NCI-H128 (cell line): ENCODE results near the gene RBM22.
"Not testable (repeated sequence)": the region's sequence is repeated elsewhere in the genome, so short reads cannot be mapped to it uniquely, and the experiment has no call there.

Experiments
- DNase-seq: peaks from one replicate; lab custom pipeline; 2025; ENCODE audit not compliant: unreplicated experiment; lab: John Stamatoyannopoulos, UW

Gene RBM22

DNA sequence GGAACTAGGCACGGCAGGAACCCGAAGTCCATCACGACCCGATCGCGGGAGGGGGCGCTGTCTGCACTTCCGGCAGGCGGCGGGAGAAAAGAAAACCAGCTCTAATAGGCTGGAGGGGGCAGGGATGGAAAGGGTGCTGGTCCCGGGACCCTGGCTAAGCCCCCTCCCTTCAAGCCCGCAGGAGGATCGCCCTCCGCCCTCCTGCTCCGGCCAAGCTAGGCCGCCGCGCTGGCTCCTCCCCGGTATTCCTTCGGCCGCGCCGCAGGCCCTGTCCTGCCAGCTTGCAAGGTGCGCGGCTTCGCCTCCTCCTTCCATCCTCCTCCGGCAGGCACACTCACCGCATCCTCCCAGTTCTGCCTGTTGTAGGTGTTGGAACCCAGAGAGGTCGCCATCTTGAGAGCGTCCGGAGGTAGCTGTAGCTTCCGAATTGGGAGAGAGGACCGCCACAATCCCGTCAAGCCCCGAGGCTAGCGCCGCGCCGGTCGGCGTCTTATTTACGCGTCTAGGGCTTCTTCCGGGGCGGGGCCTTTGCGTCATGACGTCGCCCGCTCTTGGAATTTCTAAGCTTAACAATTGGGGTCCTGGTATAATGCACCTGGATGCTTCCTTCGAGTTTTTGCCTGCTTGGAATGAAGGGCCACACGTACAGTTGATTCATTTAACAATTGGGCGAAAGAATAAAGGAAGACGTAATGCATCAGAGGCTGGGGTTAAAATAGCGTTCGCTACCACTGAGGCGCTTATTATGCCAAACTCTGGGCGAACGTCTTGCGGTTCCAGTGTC is at the start of gene RBM22:
TSS of gene RBM22 (minus strand) at position 469 of the 784 bp plus-strand sequence. CDS start at position 392, 77 bp downstream.
- DNase-seq: peak; percentile 82

DNA sequence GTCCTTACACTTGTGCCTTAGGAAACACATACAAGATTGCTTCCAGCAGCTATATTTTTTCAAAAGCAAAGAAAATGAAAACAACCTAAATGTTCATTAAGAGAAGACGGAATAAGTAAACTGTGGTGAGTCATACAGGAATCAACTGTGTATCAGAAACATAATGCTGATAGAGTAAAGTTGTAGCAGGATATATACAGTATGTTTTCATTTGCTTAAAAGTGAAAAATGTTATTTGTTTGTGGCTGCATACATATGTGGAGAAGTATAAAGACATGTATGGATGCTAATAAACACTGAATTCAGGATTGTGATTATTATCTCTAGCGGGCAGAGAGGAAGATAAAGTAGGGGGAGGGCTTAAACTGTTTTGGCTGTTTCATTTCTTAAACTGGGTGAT is 49.6 kb upstream of the RBM22 start:
- DNase-seq: no peak

DNA sequence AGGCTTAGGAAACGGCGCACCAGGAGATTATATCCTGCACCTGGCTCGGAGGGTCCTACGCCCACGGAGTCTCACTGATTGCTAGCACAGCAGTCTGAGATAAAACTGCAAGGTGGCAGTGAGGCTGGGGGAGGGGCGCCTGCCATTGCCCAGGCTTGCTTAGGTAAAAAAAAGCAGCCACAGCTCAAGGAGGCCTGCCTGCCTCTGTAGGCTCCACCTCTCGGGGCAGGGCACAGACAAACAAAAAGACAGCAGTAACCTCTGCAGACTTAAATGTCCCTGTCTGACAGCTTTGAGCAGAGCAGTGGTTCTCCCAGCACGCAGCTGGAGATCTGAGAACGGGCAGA is 42.3 kb upstream of the RBM22 start:
- DNase-seq: not testable (repeated sequence)

DNA sequence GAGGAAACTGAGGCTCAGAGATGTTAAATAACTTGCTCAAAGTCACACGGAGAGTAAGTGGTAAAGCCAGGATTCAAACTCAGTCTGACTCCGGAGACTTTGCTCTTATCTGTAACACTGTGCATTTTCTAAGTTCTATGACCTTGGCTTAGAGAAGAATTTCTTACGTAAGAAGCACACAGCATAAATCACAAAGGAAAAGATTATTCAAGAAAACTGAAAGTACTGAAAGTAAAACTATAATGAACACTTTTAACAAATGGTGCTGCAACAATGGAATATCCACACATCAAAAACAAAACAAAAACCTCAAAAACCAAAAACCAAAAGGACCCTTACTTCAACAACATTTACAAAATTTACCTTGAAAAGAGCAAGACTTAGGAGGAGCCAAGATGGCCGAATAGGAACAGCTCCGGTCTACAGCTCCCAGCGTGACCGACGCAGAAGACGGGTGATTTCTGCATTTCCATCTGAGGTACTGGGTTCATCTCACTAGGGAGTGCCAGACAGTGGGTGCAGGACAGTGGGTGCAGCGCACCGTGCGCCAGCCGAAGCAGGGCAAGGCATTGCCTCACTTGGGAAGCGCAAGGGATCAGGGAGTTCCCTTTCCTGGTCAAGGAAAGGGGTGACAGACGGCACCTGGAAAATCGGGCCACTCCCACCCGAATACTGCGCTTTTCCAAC is 41.7 kb upstream of the RBM22 start:
- DNase-seq: not testable (repeated sequence)

DNA sequence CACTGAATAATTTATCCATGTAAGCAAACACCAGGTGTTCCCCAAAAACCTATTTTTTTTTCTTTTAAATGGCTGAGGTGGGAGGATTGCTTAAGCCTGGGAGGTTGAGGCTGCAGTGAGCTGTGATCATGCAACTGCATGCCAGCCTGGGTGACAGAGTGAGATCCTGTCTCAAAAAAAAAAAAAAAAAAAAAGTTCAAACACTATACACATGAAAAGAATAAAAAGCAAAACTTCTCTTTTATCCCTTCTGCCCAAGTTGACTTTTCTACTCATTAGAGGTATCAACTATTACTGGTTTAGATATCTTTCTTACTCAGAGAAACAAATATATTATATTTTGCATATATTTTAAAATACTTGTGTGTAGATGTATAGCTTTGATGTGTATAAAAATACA is 40.1 kb upstream of the RBM22 start:
- no peak for DNase-seq

DNA sequence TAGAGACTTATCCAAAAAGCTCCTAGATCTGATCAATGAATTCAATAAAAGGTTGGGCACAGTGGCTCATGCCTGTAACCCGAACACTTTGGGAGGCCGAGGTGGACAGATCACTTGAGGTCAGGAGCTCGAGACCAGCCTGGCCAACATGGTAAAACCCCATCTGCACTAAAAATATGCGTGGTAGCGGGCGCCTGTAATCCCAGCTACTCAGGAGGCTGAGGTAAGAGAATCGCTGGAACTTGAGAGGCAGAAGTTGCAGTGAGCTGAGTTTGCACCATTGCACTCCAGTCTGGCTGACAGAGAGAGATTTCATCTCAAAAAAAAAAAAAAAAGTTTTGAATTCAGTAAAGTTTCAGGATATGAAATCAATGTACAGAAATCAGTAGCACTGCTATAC is 38.0 kb upstream of the RBM22 start:
- DNase-seq: no peak

DNA sequence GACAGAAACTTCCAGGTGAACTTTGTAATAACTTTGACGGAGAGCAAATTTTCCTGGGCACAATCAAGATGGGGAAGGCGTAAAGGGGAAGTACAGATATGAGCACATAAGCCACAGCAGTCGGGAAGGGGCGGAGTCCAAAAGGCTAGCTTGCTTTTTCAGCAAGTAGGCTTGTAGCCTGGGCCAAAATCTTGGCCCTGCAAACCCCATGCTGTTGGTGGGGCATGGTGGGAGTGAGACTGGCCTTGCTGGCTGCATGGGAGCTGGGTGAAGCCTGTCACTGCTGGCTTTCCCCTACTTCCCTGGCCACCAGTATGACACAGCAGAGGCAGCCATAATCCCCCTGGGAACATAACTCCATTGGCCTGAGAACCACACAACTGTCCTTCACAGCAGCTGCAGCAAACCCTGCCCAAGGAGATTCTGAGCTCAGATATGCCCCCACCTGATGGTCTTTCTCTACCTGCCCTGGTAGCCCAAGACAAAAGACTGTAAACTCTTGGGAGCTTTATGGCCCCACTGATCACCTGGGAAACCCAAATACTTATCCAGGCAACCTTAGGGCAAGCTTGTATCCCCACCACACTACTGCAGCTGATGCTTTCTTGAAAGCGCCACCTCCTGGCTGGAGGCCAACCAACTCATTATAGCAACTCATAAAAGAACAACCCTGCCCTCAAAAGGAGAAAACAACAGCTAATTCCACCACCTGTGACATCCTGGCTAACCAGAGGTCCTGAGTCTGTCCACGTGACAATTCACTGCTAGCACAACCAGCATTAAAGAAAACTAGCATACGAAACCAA is 33.9 kb upstream of the RBM22 start:
- no peak for DNase-seq

DNA sequence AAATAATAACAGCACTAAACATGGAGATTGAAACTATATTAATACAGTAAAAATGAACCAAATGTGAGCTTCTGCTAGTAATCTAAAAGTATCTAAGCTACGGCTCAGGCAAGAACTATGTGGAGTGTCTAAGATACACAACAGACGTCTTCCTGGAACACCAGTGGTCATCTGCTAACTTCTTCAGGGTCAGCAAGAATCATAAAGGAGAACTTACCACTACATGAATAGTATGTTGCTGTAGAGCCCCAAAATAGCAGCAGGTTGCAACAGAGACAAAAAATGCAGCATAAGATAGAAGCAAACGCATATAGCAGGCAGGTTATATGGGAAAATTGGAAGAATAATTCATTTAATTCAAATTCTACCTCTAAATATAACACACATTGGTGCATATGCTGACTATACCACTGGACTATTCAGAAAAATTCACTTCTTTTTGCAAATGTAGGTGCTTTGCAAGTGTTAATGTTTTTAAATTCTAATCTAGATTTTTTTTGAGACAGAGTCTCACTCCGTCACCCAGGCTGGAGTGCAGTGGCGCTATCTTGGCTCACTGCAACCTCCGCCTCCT is 30.9 kb upstream of the RBM22 start:
- DNase-seq: no peak

DNA sequence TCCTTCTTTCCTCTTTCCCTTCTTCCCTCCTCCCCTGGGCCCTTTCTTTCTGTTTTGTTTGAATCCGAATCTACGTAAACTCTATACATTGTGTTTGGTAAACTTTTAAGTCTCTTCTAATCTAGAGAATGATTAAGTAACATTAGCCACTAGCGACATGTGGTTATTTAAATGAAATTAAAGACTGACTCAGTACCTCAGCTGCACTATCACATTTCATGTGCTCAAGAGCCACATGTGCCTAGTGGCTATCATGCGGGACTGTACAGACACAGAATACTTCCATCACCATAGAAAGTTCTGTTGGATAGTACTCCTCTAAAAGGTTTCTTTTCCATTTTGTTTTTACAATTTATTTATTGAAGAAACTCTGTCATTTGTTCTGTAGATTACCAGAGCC is 29.0 kb upstream of the RBM22 start:
- DNase-seq: no peak

DNA sequence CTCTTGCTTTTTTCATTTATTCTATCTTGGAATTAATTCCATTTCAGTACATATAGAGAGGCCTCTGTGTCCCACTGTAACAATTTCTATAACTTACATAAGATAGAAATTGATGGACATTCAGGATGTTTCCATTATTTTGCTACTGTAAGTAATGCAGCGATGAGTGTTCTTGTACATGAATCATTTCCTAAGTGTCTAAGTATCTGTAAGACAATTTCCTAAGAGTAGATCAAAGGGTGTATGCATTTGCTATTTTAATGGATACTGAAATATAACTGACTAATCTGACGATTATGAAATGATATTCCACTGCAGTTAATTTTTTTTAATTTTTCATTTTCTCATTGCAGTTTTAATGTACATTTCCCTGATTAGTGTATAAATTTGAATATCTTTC is 23.0 kb upstream of the RBM22 start:
- DNase-seq: no peak

DNA sequence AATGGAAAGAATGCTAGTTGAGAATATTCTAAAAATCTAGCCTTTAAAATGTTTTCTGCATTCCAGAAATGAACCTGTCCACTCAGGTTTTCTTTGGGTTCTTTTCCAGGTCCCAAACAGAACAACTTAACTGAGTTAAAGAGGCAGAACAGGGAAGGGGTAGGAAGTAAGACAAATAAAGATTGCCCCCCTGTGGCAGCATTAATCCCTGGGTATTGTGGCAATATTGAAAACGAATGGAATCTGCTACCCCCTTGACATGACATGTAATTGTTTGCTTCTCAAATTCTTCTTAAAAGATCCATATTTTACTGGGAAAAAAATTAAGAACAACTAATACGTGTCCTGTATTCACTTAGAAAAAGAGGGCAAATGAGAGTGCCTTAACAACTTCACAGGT is 9.3 kb upstream of the RBM22 start:
- DNase-seq: no peak

DNA sequence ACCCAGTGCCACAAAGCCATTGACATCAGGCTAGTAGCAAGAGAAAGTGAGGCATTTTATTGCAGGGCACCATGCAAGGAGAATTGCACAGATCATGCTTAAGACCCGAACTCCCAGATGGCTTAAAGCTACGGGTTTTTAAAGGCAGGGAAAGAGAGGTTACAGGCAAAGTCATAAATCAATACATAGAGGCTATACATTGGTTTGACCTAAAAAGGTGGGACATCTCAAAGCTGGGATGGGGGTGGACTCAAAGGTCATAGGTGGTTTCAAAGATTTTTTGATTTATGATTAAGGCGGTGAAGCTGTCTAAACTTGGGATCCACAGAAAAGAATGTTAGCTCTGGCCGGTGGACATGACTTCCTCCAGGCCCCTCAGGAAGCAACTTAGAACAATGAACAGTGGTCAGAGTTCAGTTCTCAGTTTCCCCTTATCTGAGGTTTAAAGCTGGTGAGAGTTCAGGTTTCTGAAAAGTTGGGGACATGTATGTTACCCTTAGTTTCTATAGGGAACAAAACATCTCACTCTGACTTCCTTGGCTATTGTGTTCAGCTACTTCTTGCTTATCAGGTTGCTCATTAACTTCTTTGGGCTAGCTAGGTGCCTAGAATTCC is 6.0 kb upstream of the RBM22 start:
- DNase-seq: no peak

DNA sequence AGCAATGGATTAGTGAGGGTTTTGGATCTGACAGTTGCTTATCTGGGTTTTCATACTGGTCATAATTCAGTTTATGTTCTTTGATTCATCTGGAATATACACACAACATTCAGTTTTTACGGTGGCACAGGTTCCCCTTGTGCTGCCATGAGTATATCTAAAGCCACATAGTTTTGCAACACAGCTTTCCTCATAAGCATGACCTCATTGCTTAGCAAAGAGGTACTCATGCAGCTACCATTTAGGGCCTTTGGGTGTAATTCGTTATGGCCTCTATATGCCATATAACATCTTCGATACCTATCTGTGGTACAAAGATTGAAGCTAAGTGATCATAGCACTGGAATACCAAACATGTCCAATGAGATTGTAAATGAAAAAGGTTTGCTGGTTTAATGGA is 2.9 kb upstream of the RBM22 start:
- DNase-seq: no peak

DNA sequence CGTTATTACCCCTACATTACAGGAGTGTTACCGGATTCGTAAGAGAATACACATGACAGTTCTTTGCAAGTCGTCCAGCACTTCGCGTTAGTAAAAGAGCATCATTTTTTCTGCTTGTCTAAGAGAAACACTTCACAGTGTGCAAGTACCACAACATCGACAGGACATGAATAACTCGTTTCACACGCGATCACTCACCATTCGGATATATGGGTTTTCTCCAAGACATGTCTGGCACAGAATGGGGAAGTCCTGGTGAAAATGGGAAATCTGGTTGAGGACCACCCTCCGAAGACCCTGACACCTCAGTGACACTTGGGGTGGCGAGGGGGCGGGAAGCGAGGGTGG is 642 bp downstream of the RBM22 start:
- no peak for DNase-seq

DNA sequence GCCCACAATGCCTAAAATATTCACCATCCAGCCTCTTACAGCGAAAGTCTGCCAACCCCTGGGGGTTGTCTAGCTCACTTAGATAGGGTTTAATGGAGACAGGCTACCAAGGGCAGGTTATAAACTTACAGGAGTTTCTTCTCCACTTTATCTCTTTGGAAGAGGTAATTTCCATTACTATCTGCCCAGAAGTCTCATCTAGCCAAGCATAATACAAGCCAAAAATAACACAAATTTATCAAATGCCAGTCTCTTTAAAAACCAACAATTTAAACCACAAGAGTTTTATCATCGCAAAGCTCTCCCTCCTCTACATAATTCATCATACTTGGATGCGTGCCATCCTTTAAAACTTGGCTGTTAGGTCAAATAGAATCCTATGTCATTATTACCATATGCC is 6.2 kb downstream of the RBM22 start:
- DNase-seq: no peak

DNA sequence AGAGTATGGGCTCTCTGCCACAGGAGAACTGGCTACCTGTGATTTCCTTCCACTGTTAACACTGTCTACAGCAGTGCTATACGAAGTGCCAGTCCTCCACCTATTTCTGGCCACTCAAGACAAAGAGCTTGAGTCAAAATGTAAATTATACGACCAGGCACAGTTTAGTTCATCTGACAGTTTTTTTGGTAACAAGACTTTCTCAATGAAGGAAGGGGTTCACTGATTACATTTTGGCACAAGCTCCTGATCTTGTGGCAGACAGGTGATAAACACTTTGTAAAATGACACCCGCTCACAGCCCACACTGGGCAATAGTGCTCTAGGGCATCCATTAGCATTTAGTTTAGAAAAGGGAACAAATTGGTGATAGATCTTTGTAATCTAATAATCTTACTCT is 8.6 kb downstream of the RBM22 start:
- no peak for DNase-seq

DNA sequence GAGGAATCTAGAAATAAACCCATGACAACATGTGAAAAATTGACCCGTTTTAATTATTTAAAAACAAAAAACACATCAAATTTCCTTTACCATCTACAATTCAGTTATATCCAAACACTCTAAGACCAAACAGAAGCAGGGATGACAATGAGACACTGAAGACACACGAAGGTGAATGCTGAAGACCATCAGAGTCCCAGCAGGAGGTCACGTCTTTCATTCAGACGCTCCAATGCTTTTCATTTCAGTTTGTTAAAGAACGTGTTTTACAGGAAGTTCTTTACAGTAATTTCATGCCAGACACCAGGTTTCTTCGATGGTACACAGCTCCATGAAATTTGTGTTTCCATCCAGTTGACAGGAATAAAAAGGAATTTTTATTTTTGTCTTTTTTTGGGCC is 10.1 kb downstream of the RBM22 start:
- no peak for DNase-seq

DNA sequence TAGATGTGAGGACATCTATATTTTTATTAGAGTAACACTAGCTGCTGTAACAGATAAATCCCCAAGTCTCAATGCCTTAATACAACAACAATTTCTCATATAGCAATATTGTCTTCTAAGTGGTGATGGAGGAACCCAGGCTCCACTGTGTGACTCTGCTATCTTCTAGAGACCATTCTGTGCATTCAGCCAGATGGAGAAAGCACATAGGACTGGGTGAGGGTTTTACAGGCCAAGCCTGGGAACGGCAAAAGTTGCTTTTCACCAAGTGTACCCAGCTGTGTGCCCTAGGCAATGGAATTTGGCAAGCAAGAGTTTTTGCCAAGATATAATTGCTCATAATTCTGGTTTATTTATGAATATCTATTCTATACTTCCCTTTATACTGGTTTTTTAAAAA is 11.7 kb downstream of the RBM22 start:
- no peak for DNase-seq

DNA sequence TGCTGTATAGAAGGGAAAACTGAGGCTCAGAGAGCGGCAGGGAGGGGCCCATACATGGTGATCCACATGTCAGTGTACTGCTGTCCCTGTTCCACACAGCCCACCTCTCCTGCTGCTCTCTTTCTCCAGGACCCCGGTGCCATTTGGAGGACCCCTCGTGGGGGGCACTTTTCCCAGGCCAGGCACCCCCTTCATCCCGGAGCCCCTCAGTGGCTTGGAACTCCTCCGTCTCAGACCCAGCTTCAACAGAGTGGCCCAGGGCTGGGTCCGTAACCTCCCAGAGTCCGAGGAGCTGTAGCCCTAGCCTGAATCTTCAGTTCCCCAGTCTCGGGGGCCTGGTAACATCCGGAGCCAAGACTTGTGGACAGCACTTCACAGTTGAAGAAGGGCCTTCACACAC is 24.3 kb downstream of the RBM22 start:
- no peak for DNase-seq

DNA sequence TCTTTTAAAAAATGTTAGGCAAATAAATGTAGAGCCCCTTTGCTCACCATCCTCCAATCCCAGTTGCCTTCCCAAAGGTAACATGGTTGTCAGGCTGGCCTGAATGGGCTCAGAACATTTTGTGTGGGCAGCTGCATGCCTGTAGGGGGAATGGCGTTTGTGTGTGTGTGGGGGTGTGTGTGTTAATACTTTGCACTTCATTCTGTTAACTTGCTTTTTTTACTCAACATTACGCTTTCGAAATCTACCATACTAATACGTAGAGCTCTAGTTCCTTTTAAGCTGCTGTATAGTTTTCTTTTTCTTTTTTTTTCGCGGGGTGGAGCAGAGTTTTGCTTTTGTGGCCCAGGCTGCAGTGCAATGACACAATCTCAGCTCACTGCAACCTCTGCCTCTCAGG is 25.8 kb downstream of the RBM22 start:
- no peak for DNase-seq

DNA sequence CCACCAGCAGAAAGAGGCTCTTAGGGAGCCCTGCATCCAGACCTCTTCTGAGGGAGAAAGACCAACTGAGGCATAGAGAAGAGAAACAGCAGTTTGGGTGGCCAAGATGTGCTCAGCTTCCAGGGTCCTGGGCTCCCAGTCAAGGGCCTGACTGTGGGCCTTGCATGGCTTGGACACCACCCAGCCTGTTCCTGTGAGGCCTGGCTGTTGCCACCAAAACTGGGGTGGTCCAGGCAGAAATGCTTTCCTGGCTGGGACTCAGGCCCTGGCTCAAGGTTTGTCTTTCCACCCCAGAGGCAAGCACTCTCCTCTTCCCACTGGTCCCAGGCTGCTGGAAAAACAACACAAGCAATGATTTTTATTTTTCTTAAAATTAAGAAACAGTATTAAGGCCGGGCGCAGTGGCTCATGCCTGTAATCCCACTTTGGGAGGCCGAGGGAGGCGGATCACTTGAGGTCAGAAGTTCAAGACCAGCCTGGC is 26.5 kb downstream of the RBM22 start:
- no peak for DNase-seq
